Body of pancreas (tissue), 4 donors: ENCODE measurements around the gene SUSD3.

ENCODE experiments used
- POLR2A ChIP-seq, 3 donors: fragments of 450-650 bp; IDR thresholded peaks; one replicate each; pipeline ENCODE4 v1.6.1; 2016; ENCODE audit warnings: antibody characterized with exemption in 3 of 3, mild to moderate bottlenecking in 2 of 3
- TF ChIP-seq, protein P1 (sequence below), 7 experiments: fragments of 450-650 bp in 4 of 7; fragments of 200-600 bp in 3 of 7; sonication (generic) in 3 of 7; IDR thresholded peaks; one replicate each; pipeline ENCODE4 v1.5.1; 2016 to 2019; ENCODE audit warnings: antibody characterized with exemption in 7 of 7

DNA sequence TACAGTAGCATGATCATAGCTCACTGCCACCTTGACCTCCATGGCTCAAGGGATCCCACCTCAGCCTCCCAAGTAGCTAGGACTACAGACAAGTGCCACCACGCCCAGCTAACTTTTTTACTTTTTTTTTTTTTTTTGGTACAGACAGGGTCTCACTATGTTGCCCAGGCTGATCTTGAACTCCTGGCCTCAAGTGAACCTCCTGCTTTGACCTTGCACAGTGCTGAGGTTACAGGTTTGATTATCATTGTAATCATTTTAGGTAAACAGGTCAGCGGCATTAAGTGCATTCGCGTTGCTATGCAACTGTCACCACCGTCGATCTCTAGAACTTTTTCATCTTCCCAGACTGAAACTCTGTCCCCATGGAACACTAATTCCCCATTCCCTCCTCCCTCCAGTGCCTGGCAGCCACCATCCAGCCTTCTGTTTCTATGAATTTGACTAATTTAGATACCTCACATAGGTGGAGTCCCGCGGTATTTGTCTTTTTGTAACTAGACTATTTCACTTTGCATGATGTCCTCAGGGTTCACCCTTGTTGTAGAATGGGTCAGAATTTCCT, 31.7 kb downstream of the SUSD3 start:
- TF ChIP-seq, protein P1, sequence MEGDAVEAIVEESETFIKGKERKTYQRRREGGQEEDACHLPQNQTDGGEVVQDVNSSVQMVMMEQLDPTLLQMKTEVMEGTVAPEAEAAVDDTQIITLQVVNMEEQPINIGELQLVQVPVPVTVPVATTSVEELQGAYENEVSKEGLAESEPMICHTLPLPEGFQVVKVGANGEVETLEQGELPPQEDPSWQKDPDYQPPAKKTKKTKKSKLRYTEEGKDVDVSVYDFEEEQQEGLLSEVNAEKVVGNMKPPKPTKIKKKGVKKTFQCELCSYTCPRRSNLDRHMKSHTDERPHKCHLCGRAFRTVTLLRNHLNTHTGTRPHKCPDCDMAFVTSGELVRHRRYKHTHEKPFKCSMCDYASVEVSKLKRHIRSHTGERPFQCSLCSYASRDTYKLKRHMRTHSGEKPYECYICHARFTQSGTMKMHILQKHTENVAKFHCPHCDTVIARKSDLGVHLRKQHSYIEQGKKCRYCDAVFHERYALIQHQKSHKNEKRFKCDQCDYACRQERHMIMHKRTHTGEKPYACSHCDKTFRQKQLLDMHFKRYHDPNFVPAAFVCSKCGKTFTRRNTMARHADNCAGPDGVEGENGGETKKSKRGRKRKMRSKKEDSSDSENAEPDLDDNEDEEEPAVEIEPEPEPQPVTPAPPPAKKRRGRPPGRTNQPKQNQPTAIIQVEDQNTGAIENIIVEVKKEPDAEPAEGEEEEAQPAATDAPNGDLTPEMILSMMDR (IDR thresholded peaks at IDR 0.05) = no peak
- TF ChIP-seq POLR2A (IDR thresholded peaks at IDR 0.05) = no peak
